T-helper 1 cell (primary cell): Measurements from ENCODE around the gene NPW.

Experiments used
- DNase-seq, 5 donors: peaks; one replicate each; pipeline ENCODE4 v3.0.0-alpha.2; 2012 to 2020

Gene NPW

DNA sequence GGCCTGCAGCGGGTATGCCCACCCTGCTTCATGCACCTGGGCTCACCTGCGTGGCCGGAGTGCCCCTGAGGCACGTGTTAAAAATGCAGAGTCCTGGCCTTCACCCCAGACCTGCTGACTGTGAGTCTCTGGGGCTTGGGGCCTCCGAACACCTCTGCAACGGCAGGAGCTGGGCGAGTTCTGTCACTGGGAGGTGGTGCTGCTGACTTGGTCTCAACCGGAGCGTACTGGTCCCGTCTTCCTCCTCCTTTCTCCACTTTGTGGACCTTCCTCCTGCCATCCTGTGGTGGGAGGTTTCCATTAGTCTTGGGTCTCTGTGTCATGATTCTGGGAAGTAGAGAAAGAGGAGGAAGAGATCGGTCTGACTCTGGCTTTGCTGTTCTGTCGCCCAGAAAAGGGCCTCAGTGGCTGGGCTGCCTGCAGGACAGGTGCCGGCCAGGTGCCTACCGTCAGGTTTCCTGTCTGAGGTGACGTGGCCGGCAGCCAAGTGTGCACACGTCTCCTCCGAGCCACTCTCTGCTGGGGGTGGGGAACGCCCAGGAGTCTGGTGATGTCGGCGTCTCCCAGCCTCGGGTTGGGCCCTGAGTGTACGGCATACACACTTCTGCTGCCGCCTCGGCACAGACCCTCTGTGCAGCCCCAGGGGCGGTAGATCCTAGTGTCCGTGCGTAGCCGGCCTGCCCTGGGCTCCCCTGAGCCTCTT is 35.1 kb downstream of the NPW start:
- DNase-seq = no peak

DNA sequence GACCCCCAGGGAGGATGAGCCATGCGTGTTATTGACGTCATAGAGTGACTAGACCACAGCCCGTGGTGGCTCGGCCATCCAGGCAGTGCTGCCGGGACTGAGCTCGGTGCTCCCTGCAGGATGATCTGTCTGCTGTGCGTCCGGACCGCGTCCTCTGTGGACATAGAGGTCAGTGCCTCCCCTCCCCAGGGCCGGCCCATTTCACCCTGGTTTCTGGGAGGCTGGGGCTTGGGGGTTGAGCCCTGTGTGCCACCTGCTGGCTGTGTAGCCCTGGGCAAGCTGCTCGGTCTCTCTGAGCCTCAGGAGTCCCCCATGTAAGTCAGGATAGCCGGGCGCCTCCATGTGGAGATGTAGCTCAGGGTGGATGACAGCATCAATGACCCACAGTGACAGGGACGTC is 36.5 kb downstream of the NPW start:
- no peak for DNase-seq

DNA sequence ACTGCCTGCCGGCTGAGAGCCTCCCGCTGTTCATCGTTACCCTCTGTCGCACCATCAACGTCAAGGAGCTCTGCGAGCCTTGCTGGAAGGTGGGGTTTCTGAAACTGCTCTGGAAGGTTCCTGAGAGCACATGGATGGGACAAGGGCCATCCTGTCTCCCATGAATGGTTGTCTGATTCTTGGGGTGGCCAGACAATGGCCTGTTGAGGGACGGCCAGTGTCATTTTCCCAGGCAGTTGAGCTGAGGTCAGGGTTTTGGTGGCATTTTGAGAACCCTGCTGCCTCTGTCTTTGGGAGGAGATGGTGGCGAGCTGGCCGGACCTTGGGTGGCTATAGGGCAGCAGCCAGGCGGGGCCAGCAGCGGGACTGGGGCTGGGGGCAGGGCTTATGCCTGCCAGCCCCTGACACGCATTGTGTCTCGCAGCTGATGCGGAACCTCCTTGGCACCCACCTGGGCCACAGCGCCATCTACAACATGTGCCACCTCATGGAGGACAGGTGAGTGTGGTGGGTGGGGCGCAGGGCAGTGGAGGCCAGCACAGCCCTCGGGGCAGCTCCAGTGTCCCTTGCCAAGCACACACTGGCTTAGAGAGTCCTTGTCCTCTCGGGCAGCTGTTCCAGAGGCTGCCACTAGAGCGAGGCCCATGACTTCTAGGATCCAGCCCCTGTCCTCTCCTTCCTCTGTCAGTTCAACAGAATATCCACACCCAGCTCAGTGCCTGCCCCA is 37.3 kb downstream of the NPW start:
- DNase-seq = no peak

DNA sequence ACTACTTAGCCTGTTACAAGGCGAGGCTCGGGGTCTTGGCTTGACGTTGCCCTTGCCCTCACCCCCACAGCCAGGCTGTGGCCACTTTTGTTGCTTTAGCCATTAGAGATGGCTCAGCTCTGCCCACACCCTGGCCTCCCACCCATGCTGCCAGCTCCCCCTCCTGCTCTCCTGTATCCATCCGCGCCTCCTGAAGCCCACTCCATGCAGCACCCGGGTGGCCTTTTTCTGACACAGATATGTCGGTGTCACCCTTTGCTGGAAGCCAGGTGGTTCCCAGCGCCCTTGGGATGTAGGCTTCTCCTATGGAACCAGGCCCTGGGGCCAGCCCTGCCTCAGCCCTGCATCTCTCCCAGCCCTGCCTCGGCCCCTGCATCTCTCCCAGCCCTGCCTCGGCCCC is 37.9 kb downstream of the NPW start:
- no peak for DNase-seq

DNA sequence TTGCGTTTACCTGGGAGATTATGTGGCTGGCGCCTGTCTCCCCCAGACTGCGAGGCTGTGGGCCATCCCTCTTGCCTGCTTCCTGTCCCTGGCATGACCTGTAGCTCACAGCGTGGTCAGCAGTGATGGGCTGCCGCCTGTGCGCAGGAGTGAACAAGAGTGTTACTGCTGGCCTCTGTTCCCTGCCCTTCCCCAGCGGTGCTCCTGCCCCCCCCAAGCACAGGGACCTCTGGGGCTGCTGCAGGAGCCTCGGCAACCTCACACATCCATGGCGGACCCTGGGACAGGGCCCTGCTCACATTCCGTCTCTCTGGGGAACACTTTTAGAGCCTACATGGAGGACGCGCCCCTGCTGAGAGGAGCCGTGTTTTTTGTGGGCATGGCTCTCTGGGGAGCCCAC is 38.8 kb downstream of the NPW start:
- DNase-seq = no peak

DNA sequence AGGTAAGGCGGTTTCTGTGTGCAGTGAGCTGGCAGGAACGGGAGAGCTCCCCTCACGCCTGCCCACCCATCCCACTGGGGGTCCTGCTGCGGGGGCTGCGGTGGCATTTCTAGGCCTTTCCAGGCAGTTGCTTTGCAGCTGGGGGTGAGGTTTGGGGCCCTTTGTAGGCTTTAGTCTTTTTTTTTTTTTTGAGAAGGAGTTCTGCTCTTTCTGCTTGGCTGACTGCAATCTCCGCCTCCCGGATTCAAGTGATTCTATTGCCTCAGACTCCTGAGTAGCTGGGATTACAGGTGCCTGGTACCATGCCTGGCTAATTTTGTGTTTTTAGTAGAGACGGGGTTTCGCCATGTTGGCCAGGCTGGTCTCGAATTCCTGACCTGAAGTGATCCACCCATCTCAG is 39.3 kb downstream of the NPW start:
- DNase-seq = no peak

DNA sequence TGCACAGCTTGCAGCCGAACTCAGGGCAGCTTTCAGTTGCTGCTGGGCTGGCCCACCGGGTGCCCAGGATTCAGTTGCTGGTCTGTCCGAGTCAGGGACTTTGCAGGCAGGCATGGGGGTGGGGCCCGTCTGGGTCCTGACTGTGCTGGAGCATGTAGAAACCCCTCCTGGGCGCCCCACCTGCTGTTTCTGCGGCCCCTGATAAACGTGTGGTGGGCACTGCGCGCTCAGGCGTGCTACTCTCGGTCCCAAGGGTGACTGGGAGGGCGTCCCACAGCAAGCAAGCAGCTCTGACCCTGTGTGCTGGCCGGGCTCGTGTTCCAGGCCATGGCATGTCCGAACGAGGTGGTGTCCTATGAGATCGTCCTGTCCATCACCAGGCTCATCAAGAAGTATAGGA is 40.8 kb downstream of the NPW start:
- DNase-seq = no peak

DNA sequence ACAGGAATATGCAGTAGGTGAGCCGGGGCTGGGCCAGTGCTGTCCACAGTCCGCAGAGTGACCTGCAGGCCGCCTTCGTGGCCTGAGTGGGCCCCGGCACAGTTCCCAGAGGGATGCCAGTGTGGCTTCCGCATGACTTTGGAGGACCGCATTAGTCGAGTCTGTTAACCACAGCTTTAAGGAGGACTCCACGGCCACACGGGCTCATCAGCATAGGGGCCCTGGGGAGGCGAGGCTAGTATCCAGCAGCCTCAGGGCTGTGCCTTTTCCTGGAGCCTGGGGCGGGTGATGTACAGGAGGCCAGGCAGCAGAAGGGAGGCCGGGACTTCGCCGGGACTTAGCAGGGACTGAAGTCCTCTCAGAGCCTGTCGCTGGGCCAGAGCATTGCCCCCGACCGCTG is 41.4 kb downstream of the NPW start:
- DNase-seq = no peak

DNA sequence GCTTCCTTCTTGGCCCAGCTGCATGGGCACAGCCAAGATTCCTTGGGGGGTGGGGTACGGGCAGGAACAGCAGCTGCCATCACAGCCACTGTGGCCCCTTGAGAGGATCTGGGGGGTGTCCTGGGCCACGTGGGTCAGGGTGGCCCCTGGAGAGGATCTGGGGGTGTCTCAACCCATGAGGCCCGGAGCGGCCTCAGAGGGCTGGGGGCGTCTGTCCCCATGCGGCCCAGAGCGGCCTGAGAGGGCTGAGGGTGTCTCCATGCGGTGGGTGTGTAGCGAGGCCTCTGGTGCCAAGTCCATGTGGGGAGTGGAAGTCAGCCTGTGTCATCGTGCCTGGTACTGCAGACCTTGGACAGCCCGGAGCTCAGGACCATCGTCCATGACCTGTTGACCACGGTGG is 41.9 kb downstream of the NPW start:
- no peak for DNase-seq

DNA sequence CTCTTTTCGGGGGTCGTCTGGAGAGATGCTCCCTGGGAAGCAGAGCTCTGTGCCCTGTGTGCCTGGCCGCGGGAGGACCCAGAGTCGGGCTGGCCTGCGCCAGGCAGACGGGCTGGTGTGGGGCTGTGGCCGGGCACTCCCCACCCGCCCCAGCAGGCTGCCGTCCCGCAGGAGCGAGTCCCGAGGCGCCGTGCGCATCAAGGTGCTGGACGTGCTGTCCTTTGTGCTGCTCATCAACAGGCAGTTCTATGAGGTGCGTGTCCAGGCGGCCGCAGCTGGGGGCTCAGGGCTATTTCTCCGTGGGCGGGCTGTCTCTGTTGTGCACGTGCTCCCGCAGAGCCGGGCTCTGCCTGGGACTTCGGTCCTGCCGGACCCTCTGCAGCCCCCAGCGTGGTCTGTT is 43.2 kb downstream of the NPW start:
- DNase-seq = no peak

DNA sequence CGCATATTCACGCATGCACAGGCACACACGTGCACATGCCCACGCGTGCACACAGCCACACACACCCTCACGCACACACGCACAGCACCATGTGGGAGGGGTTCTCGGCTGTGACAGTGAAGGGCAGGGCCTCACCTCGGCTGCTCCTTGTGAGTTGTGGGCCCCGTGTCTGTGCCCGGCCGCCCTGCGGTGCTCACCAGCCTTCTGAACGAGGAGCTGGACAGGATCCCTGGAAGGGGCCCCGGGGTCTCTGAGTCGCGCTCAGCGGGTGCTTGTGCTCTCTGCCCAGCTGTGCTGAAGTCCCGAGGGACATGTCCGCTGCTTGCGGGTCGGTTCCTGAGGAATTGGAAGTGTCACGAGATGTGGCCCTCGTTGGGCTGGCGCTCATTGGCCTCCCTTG is 44.3 kb downstream of the NPW start:
- no peak for DNase-seq

DNA sequence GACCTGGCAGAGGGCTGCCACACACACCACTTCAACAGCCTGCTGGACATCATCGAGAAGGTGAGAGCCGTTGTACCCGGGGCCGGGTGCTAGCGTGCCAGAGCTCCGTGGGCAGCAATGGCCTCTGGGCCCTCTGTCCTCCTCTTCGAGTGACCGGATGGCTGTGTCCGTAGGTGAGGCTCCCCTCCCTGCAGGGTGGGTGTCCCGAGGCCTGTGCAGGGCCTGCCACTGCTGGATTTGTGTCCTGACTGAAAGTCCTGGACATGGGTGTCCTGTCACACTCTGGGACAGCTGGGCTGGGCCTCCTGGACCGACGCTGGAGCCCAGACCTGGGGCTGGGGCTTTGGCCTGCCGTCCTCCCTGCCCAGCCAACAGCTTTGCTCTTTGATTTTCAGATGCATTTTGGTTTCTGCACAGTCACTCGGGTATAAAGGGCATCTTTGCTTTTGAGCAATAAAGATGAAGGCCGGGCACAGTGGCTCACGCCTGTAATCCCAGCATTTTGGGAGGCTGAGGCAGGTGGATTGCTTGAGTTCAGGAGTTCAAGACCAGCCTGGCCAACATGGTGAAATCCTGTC is 44.9 kb downstream of the NPW start:
- no peak for DNase-seq

DNA sequence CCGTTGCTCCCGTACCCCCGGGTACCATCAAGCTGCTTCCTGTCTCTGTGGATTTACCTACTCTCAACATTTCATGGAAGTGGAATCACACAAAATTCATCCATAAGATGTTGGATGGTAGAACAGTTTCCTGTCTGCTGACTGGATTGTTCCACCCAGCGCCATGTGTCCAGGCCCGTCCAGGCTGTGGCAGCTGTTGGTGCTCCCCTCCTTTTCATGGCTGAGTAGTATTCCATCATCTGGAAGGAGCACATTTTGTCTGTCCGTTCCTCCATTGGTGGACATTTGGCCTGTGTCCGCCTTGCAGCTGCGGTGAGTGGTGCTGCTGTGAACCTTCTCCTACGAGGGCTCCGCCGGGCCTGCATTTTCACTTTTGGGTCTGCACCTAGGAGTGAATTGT is 46.6 kb downstream of the NPW start:
- no peak for DNase-seq
